Epithelial cell of esophagus (primary cell): ENCODE measurements around the gene NR6A1.

ENCODE experiments used
- DNase-seq: peaks from one replicate; pipeline ENCODE4 v3.0.0; 2010; ENCODE audit warnings: low read depth
- H3K4me3 ChIP-seq: 2 replicates; pipeline ENCODE4 v1.5.1; 2011; ENCODE audit warnings: mild to moderate bottlenecking, low read length, control low read depth
- TF ChIP-seq, protein P1 (sequence below): IDR thresholded peaks from 2 replicates; pipeline ENCODE4 v1.5.1; 2011; ENCODE audit warnings: low read depth, mild to moderate bottlenecking, low read length, control low read depth, inconsistent platforms; ENCODE audit not compliant: insufficient read depth; ENCODE audit errors: missing control alignments

NR6A1 gene

DNA sequence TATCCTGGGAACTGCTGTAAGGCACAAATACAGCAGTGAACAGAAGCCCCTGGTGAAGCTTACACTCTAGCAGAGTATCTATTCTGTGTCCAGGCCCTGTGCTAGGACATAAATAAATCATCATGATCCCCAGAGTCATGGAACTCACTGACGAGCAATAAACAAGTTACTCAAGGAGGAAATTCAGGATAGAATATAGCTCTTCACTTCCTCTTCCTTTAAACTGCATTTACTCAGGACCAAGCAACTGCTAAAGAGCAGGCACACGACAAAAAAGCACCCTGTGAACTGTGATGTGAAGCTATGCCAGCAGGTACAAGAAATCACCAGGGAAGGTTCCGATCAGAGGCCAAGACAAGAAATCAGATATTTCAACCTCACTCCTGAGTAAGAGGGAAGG, 216.1 kb downstream of the NR6A1 start:
- no peak for DNase-seq
- H3K4me3 ChIP-seq, result no peak overlapping the region
- TF ChIP-seq, protein P1, sequence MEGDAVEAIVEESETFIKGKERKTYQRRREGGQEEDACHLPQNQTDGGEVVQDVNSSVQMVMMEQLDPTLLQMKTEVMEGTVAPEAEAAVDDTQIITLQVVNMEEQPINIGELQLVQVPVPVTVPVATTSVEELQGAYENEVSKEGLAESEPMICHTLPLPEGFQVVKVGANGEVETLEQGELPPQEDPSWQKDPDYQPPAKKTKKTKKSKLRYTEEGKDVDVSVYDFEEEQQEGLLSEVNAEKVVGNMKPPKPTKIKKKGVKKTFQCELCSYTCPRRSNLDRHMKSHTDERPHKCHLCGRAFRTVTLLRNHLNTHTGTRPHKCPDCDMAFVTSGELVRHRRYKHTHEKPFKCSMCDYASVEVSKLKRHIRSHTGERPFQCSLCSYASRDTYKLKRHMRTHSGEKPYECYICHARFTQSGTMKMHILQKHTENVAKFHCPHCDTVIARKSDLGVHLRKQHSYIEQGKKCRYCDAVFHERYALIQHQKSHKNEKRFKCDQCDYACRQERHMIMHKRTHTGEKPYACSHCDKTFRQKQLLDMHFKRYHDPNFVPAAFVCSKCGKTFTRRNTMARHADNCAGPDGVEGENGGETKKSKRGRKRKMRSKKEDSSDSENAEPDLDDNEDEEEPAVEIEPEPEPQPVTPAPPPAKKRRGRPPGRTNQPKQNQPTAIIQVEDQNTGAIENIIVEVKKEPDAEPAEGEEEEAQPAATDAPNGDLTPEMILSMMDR, result no peak

GRCh38 chr9:124553738-124554137, 217.4 kb downstream of the NR6A1 start:
- H3K4me3 ChIP-seq, result no peak overlapping the region
- TF ChIP-seq, protein P1, result no peak
- DNase-seq, result peak; percentile 25

GRCh38 chr9:124552273-124552605, 218.9 kb downstream of the NR6A1 start:
- TF ChIP-seq, protein P1, result no peak

GRCh38 chr9:124551472-124552272, 219.4 kb downstream of the NR6A1 start:
- TF ChIP-seq, protein P1, result peak; percentile 92
- no peak overlapping the region for H3K4me3 ChIP-seq
- peak; percentile 58 for DNase-seq

More at GRCh38 chr9:124552273-124552605, 218.9 kb downstream of the NR6A1 start:
- no peak for DNase-seq
- no peak overlapping the region for H3K4me3 ChIP-seq

DNA sequence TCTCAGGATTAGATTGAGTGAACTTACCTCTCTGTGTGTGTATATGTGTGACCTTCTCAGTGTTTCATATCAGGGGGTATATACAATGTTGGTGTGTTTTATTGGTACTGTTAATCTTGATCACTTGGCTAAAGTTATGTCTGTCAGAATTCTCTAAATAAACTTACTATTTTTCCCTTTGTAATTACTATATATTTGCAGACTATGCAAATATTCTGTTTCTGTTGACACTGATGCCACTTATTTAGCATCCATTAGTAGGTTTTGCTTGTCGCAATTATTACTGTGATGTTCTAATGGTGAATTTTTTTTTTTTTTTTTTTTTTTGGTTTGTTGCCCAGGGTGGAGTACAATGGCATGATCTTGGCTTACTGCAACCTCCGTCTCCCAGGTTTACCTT, 221.0 kb downstream of the NR6A1 start:
- TF ChIP-seq, protein P1, result no peak
- DNase-seq, result no peak
- no peak overlapping the region for H3K4me3 ChIP-seq

DNA sequence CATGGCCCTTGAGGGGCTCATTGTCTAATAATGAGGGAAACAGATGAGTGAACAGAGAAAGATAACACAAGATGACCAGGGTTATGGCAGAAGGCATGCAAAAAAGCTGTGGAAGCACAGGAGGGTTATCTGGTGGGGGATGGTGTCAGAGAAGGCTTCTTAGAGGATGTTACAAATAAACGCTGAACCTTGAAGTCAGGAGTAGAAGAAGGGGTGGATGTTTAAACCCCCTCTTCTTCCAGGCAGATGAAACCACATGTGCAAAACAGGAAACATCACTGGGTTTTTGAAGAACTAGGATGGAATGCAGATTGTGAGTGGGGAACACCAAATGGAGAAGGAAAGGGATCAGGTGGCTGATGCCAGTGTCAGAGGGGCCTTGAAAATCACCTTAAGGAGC, 222.1 kb downstream of the NR6A1 start:
- TF ChIP-seq, protein P1, result no peak
- DNase-seq, result no peak
- no peak overlapping the region for H3K4me3 ChIP-seq

DNA sequence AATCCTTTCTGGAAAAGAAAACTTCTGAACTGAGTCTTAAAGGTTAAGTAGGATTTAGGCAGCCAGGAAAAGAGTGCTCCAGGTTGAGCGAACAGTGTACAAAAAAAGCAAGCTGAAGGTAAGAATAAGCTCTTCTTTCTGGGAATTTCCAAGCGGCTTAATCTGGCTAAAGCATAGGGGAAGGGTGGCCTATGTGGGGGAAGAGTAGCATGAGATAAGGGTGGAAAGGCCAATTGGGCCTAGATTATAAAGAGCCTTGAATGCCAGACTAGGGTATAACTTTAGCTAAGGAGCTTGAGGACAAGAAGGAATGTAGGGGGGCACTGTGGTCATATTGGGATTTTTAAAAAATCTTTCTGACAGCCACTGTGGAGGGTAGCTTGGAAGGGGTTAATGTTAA, 226.6 kb downstream of the NR6A1 start:
- DNase-seq, result no peak
- no peak overlapping the region for H3K4me3 ChIP-seq
- TF ChIP-seq, protein P1, result no peak
